GM18519 (cell line): ENCODE data around the gene DAO.

Experiments used
- ATAC-seq: cut with Tn5 transposase; IDR thresholded peaks from one replicate; pipeline ENCODE4 v1.9.1; 2021; ENCODE audit warnings: mild to moderate bottlenecking, moderate library complexity; ENCODE audit not compliant: unreplicated experiment, low FRiP score

DAO gene

DNA sequence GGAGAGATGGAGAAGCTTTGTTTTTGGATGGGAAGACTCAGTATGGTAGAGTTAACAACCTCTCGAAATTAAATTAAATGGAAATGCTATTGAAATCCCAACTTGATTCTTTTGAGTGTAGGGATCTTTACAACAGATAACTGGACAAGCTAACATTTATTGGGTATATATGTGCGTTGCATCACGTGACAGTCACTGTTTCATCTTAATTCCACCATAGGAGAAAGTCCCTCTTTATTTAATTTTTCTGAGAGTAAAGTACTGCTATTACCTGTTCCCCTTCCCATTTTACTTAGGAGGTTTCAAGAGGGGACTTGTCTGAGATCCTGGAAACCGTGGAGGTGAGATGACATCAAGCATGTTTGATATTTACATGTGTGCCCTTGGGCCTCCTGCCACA lies 11.1 kb upstream of the DAO start:
- no peak for ATAC-seq

- no peak for ATAC-seq
These were observed 4.6 kb upstream of the DAO start for GRCh38 chr12:108875280-108875679.

- no peak for ATAC-seq
These were observed 4.1 kb upstream of the DAO start for GRCh38 chr12:108875682-108876361.

DNA sequence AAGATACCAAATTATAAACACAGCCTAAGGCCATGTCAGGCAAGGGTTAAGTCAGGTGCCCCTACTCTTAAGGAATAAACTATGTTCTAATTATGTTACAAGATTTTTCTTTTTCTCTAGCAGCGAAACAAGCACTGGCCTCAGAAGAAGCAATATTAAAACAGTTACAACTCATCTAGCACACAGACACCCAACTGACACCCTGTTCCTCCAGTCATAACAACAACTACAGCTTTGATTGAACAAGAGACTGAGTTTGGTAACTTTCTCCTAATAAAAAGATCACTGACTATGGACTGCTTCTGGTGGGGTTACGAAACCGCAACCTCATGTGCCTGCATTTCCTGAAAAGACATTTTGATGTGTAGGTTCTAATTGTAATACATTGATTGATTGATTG lies 3.3 kb upstream of the DAO start:
- no peak for ATAC-seq

GRCh38 chr12:108881953-108882352 lies 2.1 kb downstream of the DAO start:
- ATAC-seq = no peak

DNA sequence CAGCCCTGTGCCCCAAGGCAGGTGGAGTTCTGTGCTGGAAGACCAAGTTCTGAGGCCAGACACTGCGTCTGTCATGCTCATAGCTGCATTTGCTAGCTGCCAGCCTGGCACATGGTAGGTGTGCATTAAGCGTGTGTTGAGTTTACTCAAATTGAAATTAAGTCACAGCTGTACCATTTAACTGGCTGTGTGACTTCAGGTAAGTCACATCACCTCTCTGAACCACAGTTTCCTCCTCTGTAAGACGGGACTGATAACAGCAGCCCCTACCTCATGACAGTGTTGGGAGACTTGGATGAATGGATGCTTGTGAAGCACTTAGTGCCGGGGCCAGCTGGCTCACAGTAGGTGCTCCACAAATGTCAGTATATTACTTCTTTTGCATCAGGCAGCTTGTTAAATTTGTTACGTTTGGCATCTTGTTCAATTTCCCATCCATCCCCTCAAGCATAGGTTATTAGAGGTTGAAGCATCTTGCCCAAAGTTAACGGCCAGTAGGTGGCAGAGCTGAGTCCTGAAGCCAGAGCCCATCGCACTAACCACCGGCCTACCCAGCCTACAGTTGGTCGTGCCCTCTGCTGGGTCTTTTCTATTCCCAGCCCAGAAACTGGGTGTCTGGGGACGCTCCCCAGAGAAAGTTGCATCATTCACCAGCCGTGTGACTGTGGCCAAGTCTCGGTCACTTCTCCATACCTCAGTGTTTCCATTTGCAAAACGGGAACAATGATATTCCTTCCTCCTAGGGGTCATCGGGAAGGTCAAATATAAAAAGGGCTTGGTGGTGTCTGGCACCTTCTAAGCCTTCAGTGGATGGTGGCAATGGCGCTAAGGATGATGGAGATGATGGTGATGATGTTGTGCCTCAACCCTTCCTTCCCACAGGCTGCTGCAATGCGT lies 4.5 kb downstream of the DAO start:
- no peak for ATAC-seq

DNA sequence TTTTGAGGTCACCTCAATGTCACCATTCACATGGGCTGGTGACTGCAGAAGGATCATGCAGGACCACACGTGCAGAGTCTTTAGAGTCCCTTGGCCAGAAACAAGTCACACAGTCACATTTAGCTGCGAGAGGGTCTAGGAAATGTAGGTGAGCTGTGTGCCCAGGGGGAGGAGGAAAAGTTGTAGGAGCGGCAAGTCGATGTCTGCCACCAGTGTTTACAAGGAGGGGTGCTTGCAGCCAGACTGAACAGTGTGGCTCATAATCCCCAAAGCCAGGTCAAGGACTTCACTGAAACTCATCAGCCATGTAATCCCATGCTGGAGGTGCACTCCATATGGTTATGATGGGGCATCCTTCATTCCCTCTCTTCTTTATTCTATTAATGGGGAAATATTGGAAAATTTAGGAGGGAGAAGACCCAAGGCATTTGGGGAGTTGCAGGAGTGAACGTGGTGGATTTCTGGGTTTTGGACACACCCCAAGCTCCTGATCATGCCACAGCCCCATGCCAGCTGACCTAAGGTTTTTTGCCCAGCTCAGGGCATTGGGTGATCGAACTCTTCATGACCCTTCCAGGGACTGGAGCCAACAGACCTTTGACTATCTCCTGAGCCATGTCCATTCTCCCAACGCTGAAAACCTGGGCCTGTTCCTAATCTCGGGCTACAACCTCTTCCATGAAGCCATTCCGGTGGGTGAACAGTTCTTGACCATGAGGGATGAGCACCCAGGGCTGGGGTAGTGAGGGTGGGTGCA lies 7.2 kb downstream of the DAO start:
- no peak for ATAC-seq

- no peak for ATAC-seq
These were observed 8.1 kb downstream of the DAO start for GRCh38 chr12:108888031-108888430.

DNA sequence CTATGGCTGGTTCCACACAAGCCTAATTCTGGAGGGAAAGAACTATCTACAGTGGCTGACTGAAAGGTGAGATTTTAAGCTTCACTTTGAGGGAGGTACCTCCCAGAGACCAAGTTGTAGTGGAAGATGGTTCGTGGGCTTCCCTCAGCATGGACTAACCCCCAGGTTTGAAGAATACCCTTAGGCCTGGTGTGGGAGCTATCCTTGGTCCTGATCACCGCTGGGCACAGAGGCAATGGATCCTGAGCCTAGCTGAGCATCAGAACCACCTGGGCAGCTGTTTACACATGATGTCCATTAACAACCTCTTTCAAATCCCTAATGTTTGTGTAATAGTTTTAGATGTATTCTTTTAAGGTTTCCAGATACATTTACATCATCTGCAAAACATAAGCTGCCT lies 10.3 kb downstream of the DAO start:
- ATAC-seq = no peak

DNA sequence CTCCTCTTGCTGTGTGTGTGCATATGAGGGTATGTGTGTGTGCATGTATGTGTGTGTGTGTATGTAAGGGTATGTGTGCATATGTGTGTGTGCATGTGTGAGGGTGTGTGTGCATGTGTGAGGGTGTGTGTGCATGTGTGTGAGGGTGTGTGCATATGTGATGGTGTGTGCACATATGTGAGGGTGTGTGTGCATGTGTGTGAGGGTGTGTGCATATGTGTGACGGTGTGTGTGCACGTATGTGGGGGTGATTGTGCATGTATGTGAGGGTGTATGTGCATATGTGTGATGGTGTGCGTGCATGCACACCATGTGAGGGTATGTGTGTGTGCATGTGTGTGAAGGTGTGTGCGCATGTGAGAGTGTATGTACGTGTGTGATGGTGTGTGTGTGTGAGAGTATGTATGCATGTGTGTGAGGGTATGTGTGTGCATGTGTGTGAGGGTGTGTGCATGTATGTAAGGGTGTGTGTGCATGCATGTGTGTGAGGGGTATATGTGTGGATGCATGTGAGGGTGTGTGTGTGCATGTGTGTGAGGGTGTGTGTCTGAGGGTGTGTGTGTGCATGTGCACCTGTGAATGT lies 15.4 kb downstream of the DAO start:
- ATAC-seq = no peak

- ATAC-seq = no peak
These were observed 16.4 kb downstream of the DAO start for GRCh38 chr12:108896336-108896735.

DNA sequence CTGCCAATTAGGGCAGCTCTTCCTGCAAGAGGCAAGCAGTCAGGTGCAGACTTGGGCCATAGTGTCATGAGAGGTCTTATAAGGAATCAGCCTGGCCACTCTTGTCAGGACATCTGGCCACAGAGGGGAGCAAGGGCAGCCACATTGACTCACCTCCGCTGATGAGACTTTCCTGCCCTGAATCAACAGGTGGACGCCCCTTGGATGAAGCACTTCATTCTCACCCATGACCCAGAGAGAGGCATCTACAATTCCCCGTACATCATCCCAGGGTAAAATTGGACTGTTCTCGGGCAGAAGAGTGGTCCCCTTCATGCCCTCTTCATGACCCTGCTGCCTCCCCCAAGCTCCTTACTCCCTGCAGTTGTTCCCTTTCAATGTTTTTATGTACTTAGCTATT lies 16.9 kb downstream of the DAO start:
- ATAC-seq = no peak

- no peak for ATAC-seq
These were observed 19.3 kb downstream of the DAO start for GRCh38 chr12:108899145-108899544.

DNA sequence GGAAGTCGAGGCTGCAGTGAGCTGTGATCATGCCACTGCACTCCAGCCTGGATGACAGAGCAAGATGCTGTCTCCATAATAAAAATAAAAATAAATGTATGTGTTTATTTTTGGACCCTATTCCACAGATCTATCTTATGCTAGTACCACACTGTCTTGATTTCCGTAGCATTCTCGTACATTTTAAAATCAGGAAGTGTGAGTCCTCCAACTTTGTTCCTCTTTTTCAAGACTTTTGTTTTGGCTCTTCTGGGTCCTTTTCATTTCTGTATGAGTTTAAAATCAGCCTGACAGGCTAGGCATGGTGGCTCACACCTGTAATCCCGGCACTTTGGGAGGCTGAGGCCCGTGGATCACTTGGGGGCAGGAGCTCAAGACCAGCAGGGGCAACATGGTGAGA lies 25.8 kb downstream of the DAO start:
- ATAC-seq = no peak

DNA sequence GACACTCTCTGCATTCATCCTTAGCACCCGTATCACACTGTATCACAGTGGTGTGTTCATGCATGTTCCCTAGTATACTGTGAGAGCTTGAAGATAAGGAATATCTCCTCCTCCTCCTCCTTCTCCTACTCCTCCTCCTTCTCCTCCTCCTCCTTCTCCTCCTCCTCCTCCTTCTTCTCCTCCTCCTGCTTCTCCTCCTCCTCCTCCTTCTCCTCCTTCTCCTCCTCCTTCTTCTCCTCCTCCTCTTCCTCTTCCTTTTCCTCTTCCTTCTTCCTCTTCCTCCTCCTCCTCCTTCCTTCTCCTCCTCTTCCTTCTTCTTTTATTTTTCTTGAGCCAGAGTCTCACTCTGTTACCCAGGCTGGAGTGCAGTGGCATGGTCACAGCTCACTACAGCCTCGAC lies 27.1 kb downstream of the DAO start:
- ATAC-seq = no peak

GRCh38 chr12:108907839-108908351 lies 28.0 kb downstream of the DAO start:
- no peak for ATAC-seq

DNA sequence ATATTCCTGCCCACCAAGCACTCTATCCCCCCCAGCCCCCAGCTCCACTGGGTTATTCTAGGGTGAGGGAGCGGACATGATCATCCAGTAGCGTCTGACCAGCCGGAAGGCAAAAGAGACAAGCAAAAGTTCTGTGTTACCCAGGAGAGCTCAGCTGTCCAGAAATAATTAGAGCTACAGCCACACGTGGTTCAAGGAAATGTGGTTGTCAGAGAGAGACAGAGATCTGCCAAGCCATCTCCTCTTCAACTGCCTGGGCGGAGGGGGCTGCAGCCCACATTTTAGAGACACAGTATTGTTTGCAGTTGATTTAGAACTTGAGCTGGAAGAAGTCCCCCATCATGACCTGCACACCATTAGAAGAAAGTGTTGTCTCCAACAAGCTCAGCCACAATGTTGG lies 30.4 kb downstream of the DAO start:
- no peak for ATAC-seq

- ATAC-seq = no peak
These were observed 32.0 kb downstream of the DAO start for GRCh38 chr12:108911915-108912314.

DNA sequence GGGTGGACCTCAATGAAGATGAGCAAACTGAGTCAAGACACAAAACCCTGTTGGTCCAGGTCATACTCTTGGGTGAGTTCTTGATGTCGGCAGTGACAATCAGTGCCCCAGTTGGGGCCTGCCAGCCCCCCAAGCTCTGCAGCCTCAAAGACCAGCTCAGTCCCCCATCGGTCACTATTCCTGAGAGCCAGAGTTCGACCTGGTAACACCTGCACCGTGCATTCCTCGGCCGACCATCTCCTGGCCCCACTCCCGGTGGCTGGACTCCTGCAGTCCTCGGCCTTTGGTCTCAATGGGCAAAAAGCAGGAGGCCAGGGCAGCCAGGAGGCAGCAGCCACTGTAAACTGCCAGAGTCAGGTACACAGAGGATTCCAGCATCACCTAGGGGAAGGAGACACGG lies 32.5 kb downstream of the DAO start:
- ATAC-seq = no peak

DNA sequence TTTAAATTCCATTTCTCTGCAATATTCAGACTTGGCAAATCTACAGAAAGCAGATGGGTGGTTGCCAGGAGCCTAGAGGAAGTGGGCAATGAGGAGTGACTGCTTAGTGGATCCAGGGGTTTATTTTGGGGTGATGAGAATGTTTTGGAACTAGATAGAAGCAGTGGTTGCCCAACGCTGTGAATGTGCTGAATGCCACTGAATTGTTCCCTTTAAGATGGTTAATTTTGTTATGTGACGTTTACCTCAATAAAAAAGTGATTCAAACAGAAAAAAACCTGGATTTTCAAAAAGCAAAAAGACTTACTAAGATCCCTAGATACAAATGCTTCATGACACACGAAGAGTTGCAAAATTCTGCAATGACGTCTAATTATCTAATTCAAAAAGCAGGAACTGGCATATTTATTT lies 34.2 kb downstream of the DAO start:
- ATAC-seq = no peak

DNA sequence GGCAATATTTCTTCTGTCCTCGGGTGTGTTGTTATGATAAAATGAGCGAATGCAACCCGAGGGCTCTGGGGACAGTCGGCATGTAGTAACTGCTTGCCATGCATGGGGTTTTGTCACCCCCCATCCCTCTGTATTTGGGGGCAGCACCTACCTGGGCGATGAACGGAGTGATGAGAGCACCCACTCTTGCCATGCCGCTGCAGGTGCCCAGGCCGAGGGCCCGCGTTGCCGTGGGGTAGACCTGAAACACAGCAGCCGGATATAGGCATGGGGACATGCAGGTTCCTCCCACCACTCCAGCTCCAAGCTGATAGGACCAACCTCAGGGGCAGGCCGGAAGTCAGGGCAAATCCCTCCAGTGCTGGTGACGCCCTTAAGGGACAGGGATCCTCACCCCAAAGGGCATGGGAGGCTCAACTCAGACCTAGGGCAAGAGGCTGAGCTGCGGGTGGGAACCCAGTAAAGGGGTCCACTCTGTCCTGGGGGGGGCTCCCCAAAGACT lies 35.8 kb downstream of the DAO start:
- no peak for ATAC-seq
